ENCODE results near the gene USP15. TPM values are rescaled to one million over a fixed set of nuclear protein-coding genes. Genes with fewer than 3 reads are reported as not detected.

The USP15 gene
- total and polyA plus RNA-seq, 2 of the 8 experiments (the other 6 are each of a cell fraction or from before 2014, with no cell fraction given), result 12.7 to 38.6 TPM

GRCh38 chr12:62304560-62304959 is 44.4 kb downstream of the USP15 start:
- no peaks in the 10 kb centered on the region for H3K23me2 ChIP-seq (ENCODE audit: low read depth, low read length)
- no peak overlapping the region for H2BK12ac ChIP-seq (ENCODE audit: low read depth, low read length)
- no peak overlapping the region for H3K4me2 ChIP-seq (ENCODE audit: insufficient read depth in 1 of 2, low read depth in 2 of 2, low read length in 2 of 2)
- ChIA-PET POLR2A (ENCODE audit: partially characterized antibody) (interaction anchor here (0.6 kb wide), 1 partner anchor 12 kb away, joined by 3 read pairs; no protein-coding TSS in a partner anchor), CTCF (ENCODE audit: partially characterized antibody) (no interaction called here)
- WGBS, 2 experiments (ENCODE audit: extremely low coverage in 1 of 2, insufficient coverage in 1 of 2, insufficient read length in 1 of 2, insufficient replicate concordance in 2 of 2, low coverage in 1 of 2, low lambda C conversion rate in 2 of 2, missing lambda C conversion rate in 1 of 2), result 92% methylated on average over 3 of the region's 3 CpGs; no CpG with 5 or more reads in 1 of the 2 experiments
- H2BK15ac ChIP-seq (ENCODE audit: low read length), result no peak overlapping the region
- no peak overlapping the region for H4K91ac ChIP-seq (replicated peaks; ENCODE audit: insufficient read length, low read length)
- no peak overlapping the region for H3K18ac ChIP-seq (ENCODE audit: extremely low read depth, low read length)
- no peak overlapping the region for H2BK20ac ChIP-seq (ENCODE audit: low read length)
- H3K23ac ChIP-seq (ENCODE audit: insufficient read length), result no peak overlapping the region
- peaks cover 0 to 15% (median 7%) of the 10 kb centered on the region in 4 experiments; a peak in 3 of 8 replicates for H3K36me3 ChIP-seq (ENCODE audit: control insufficient read depth in 2 of 4, insufficient read depth in 4 of 4, low read length in 3 of 4)
- H4K5ac ChIP-seq (ENCODE audit: insufficient read length, low read depth, low read length), result no peak overlapping the region
- no peak overlapping the region for H3K9ac ChIP-seq (replicated peaks in 1 of 4; ENCODE audit: extremely low read depth in 1 of 4, low read depth in 3 of 4, low read length in 3 of 4)
- TF ChIP-seq MAFK (IDR thresholded peaks at IDR 0.05; ENCODE audit: low read depth, low read length), result no peak
- no peak for TF ChIP-seq ZNF274 (IDR thresholded peaks at IDR 0.05; ENCODE audit: borderline replicate concordance, extremely low read depth, low read length)
- TF ChIP-seq BACH1 (IDR thresholded peaks at IDR 0.05; ENCODE audit: low read length), result no peak
- no peak for TF ChIP-seq HDAC2 (IDR thresholded peaks at IDR 0.05; ENCODE audit: borderline replicate concordance in 1 of 2, low read depth in 2 of 2, low read length in 2 of 2)
- no peak for TF ChIP-seq CEBPB (IDR thresholded peaks at IDR 0.05; ENCODE audit: low read depth, low read length)
- no peak for TF ChIP-seq SP4 (IDR thresholded peaks at IDR 0.05; ENCODE audit: low read length)
- TF ChIP-seq ASH2L (IDR thresholded peaks at IDR 0.05; ENCODE audit: low read length), result no peak
- no peak for TF ChIP-seq CTBP2 (IDR thresholded peaks at IDR 0.05; ENCODE audit: borderline replicate concordance, insufficient read depth, insufficient read length, low read length)
- no peak for TF ChIP-seq CHD2 (IDR thresholded peaks at IDR 0.05; ENCODE audit: low read length)
- no peak for FAIRE-seq
- no peak overlapping the region for H2AFZ ChIP-seq (ENCODE audit: low read length)
- no peak overlapping the region for H3K14ac ChIP-seq (ENCODE audit: insufficient read length)
- H3K27me3 ChIP-seq (replicated peaks in 1 of 4; ENCODE audit: control insufficient read depth in 3 of 4, extremely low read depth in 1 of 4, insufficient read depth in 3 of 4, low read length in 3 of 4), result no peaks in the 10 kb centered on the region
- H2AK5ac ChIP-seq (ENCODE audit: low read depth, low read length), result no peak overlapping the region
- no peaks in the 10 kb centered on the region for H3K79me1 ChIP-seq (ENCODE audit: low read depth, low read length)
- H3K4me3 ChIP-seq (ENCODE audit: extremely low read depth in 1 of 4, insufficient read depth in 2 of 4, low read depth in 3 of 4, low read length in 4 of 4), result no peak overlapping the region
- no peak overlapping the region for H4K8ac ChIP-seq (ENCODE audit: extremely low read depth, insufficient read depth, low read length)
- no peak for DNase-seq (ENCODE audit: low read depth in 1 of 2, low spot score in 2 of 2)
- no peaks in the 10 kb centered on the region for H3K79me2 ChIP-seq (ENCODE audit: control insufficient read depth in 1 of 2, insufficient read depth in 2 of 2, low read length in 2 of 2)
- no peak overlapping the region for H3K4ac ChIP-seq (replicated peaks; ENCODE audit: insufficient read length, low read depth, low read length)
- H3K4me1 ChIP-seq (replicated peaks in 1 of 4; ENCODE audit: control insufficient read depth in 3 of 4, insufficient read depth in 4 of 4, low read length in 3 of 4), result no peaks in the 10 kb centered on the region
- no peak overlapping the region for H2BK5ac ChIP-seq (ENCODE audit: low read depth, low read length)
- no peak overlapping the region for H2BK120ac ChIP-seq (replicated peaks; ENCODE audit: low read depth, low read length)
- H4K20me1 ChIP-seq (replicated peaks in 1 of 2; ENCODE audit: control insufficient read depth in 1 of 2, insufficient read depth in 2 of 2, low read length in 2 of 2), result no peaks in the 10 kb centered on the region
- H3K56ac ChIP-seq (replicated peaks; ENCODE audit: insufficient read length, low read depth, low read length), result no peak overlapping the region
- H3K9me3 ChIP-seq (ENCODE audit: insufficient read depth in 2 of 2, low read depth in 1 of 2, low read length in 1 of 2), result no peaks in the 10 kb centered on the region; a peak in 1 of 4 replicates
- no peak overlapping the region for H3K27ac ChIP-seq (ENCODE audit: low read depth, low read length)

Measured in H1 (cell line).